Measurements from ENCODE around the gene SLC26A2. TPM values are rescaled to one million over a fixed set of nuclear protein-coding genes. Genes with fewer than 3 reads are reported as not detected.

The SLC26A2 gene
- total and polyA plus RNA-seq, 2 experiments from 2014 or later = 45.7 to 160 TPM

GRCh38 chr5:149981206-149981605 is 20.6 kb downstream of the SLC26A2 start:
- Histone ChIP-seq H3K27me3 (no peaks in the 10 kb centered on the region), H4K20me1 (ENCODE audit: insufficient read depth, poor library complexity, severe bottlenecking) (no peaks in the 10 kb centered on the region), H3K9me3 (ENCODE audit: low read depth) (no peaks in the 10 kb centered on the region), H3K4me2 (no peak overlapping the region), H3K4me3 (no peak overlapping the region), H3K27ac (peak overlapping the region; percentile 41), H3K4me1 (ENCODE audit: insufficient read depth) (peaks cover 19% of the 10 kb centered on the region), H3K9me2 (replicated peaks; ENCODE audit: insufficient read depth) (no peaks in the 10 kb centered on the region), H3K36me3 (replicated peaks; ENCODE audit: insufficient read depth, low read depth) (peaks cover 3% of the 10 kb centered on the region), H3K79me2 (peaks cover 48% of the 10 kb centered on the region), H2AFZ (no peak overlapping the region)
- DNase-seq (ENCODE audit: low spot score) = no peak
- TF ChIP-seq EZH2phosphoT487 (IDR thresholded peaks at IDR 0.05; ENCODE audit: low read depth, severe bottlenecking, unreplicated experiment) = no peak
- no peak for TF ChIP-seq CTCF (IDR thresholded peaks at IDR 0.05; ENCODE audit: poor library complexity)
- TF ChIP-seq EZH2 (IDR thresholded peaks at IDR 0.05; ENCODE audit: borderline replicate concordance) = no peak
- WGBS (ENCODE audit: low lambda C conversion rate, missing lambda C conversion rate) = 62% methylated on average over 3 of the region's 3 CpGs

- H3K4me2 ChIP-seq = no peak overlapping the region
- no peaks in the 10 kb centered on the region for H3K9me2 ChIP-seq (replicated peaks; ENCODE audit: insufficient read depth)
- no peak for DNase-seq (ENCODE audit: low spot score)
- H3K4me3 ChIP-seq = no peak overlapping the region
- H3K79me2 ChIP-seq = peaks cover 37% of the 10 kb centered on the region
- H3K36me3 ChIP-seq (replicated peaks; ENCODE audit: insufficient read depth, low read depth) = peaks cover 3% of the 10 kb centered on the region
- no peaks in the 10 kb centered on the region for H3K9me3 ChIP-seq (ENCODE audit: low read depth)
- TF ChIP-seq EZH2 (IDR thresholded peaks at IDR 0.05; ENCODE audit: borderline replicate concordance) (no peak), CTCF (IDR thresholded peaks at IDR 0.05; ENCODE audit: poor library complexity) (no peak), EZH2phosphoT487 (IDR thresholded peaks at IDR 0.05; ENCODE audit: low read depth, severe bottlenecking, unreplicated experiment) (no peak)
- no peaks in the 10 kb centered on the region for H3K27me3 ChIP-seq
- H3K27ac ChIP-seq = no peak overlapping the region
- H2AFZ ChIP-seq = no peak overlapping the region
- peaks cover 19% of the 10 kb centered on the region for H3K4me1 ChIP-seq (ENCODE audit: insufficient read depth)
- no peaks in the 10 kb centered on the region for H4K20me1 ChIP-seq (ENCODE audit: insufficient read depth, poor library complexity, severe bottlenecking)
These were observed 21.9 kb downstream of the SLC26A2 start for GRCh38 chr5:149982505-149982904.

- H3K9me2 ChIP-seq (replicated peaks; ENCODE audit: insufficient read depth) = no peaks in the 10 kb centered on the region
- H4K20me1 ChIP-seq (ENCODE audit: insufficient read depth, poor library complexity, severe bottlenecking) = no peaks in the 10 kb centered on the region
- no peak overlapping the region for H3K4me3 ChIP-seq
- no peaks in the 10 kb centered on the region for H3K9me3 ChIP-seq (ENCODE audit: low read depth)
- H3K4me1 ChIP-seq (ENCODE audit: insufficient read depth) = peaks cover 5% of the 10 kb centered on the region
- 76% methylated on average over 5 of the region's 5 CpGs for WGBS (ENCODE audit: low lambda C conversion rate, missing lambda C conversion rate)
- H3K27ac ChIP-seq = peak overlapping the region; percentile 33
- H3K79me2 ChIP-seq = no peaks in the 10 kb centered on the region
- H2AFZ ChIP-seq = no peak overlapping the region
- no peaks in the 10 kb centered on the region for H3K36me3 ChIP-seq (replicated peaks; ENCODE audit: insufficient read depth, low read depth)
- TF ChIP-seq CTCF (IDR thresholded peaks at IDR 0.05; ENCODE audit: poor library complexity) = no peak
- no peak for TF ChIP-seq EZH2phosphoT487 (IDR thresholded peaks at IDR 0.05; ENCODE audit: low read depth, severe bottlenecking, unreplicated experiment)
- no peak for TF ChIP-seq EZH2 (IDR thresholded peaks at IDR 0.05; ENCODE audit: borderline replicate concordance)
- no peak for DNase-seq (ENCODE audit: low spot score)
- no peaks in the 10 kb centered on the region for H3K27me3 ChIP-seq
- no peak overlapping the region for H3K4me2 ChIP-seq
These were observed 27.6 kb downstream of the SLC26A2 start for GRCh38 chr5:149988126-149988525.
